Peyer's patch (tissue), 4 donors: ENCODE measurements around the gene BCAS3.

Source experiments
- CTCF ChIP-seq, 6 experiments: fragments of 450-650 bp in 4 of 6; fragments of 200-600 bp in 2 of 6; sonication (generic) in 1 of 6; IDR thresholded peaks; one replicate each; pipeline ENCODE4 v1.5.1; 2017 to 2019; ENCODE audit warnings: antibody characterized with exemption in 6 of 6, mild to moderate bottlenecking in 3 of 6, moderate library complexity in 1 of 6
- POLR2A ChIP-seq, 2 donors: fragments of 450-650 bp; IDR thresholded peaks; one replicate each; pipeline ENCODE4 v1.5.1; 2017; ENCODE audit warnings: antibody characterized with exemption in 2 of 2, mild to moderate bottlenecking in 2 of 2, moderate library complexity in 2 of 2

GRCh38 chr17:60904582-60904981 lies 226.9 kb downstream of the BCAS3 start:
- TF ChIP-seq CTCF (IDR thresholded peaks at IDR 0.05) = no peak
- no peak for TF ChIP-seq POLR2A (IDR thresholded peaks at IDR 0.05)
